Esophagus squamous epithelium (tissue), 4 donors: ENCODE results near the gene LINC01488.

Experiments used
- POLR2A ChIP-seq, 4 donors: fragments of 450-650 bp; IDR thresholded peaks; one replicate each; pipeline ENCODE4 v1.6.1; 2017; ENCODE audit warnings: antibody characterized with exemption in 4 of 4, mild to moderate bottlenecking in 4 of 4, moderate library complexity in 3 of 4
- TF ChIP-seq, protein P1 (sequence below), 6 experiments: fragments of 450-650 bp in 4 of 6; fragments of 200-600 bp in 2 of 6; sonication (generic) in 2 of 6; IDR thresholded peaks; one replicate each; pipeline ENCODE4 v1.5.1; 2016 to 2019; ENCODE audit warnings: antibody characterized with exemption in 6 of 6, mild to moderate bottlenecking in 4 of 6, moderate library complexity in 4 of 6

DNA sequence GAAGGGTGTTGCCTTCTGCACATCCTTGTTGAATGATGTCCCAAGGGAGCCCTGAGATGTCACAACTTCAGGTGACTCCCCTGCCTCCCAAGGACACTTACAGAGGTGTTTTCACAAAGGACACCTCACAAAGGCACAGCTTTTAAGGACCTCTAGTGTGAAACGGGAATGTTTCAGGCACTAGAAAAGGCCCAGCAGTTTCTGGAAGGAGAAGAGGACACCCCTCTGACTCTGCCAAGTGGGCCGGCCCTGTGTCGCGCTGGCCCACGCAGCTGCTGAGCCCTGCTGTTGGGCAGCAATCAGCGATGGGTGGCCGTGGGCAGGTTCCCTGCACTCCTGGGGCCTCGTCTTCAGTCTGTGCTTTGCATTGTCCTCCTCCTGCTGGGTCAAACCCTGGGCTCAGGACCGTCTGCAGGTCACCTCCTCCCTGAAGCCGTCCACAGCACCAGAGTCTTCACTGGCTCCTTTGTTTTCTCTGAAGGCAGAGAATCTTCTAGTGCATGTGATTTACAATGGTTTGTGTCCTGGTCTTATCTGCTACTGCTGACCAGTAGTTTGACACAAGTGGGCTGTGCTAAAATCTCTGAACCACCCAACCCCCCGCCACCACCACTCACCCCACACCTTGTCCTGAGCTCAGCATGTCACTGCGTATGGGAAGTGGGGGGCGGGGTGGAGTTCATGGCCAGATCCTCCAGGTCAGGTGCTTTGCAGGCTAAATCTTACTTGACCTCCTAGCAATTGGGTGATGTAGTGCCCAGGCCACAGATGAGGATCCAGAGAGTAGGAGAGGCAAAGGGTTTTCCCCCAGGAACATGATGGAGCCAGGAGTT is 3.2 kb downstream of the LINC01488 start:
- no peak for TF ChIP-seq POLR2A (IDR thresholded peaks at IDR 0.05)
- TF ChIP-seq, protein P1, sequence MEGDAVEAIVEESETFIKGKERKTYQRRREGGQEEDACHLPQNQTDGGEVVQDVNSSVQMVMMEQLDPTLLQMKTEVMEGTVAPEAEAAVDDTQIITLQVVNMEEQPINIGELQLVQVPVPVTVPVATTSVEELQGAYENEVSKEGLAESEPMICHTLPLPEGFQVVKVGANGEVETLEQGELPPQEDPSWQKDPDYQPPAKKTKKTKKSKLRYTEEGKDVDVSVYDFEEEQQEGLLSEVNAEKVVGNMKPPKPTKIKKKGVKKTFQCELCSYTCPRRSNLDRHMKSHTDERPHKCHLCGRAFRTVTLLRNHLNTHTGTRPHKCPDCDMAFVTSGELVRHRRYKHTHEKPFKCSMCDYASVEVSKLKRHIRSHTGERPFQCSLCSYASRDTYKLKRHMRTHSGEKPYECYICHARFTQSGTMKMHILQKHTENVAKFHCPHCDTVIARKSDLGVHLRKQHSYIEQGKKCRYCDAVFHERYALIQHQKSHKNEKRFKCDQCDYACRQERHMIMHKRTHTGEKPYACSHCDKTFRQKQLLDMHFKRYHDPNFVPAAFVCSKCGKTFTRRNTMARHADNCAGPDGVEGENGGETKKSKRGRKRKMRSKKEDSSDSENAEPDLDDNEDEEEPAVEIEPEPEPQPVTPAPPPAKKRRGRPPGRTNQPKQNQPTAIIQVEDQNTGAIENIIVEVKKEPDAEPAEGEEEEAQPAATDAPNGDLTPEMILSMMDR (IDR thresholded peaks at IDR 0.05) = no peak
